ENCODE results near the gene TEX13A. TPM values are rescaled to one million over a fixed set of nuclear protein-coding genes. Genes with fewer than 3 reads are reported as not detected.

The TEX13A gene
- polyA plus RNA-seq, 2 of the 4 experiments (the other 2 are of a cell fraction), result not detected

GRCh38 chrX:105211066-105211575 lies 9.4 kb downstream of the TEX13A start (continued):
- no peak for TF ChIP-seq CTCF (IDR thresholded peaks at IDR 0.05)
- TF ChIP-seq SMC3 (IDR thresholded peaks at IDR 0.05), result no peak
- TF ChIP-seq PHF8 (IDR thresholded peaks at IDR 0.05; ENCODE audit: borderline replicate concordance, low read depth), result no peak
- TF ChIP-seq NPAS2 (CRISPR knock-in tag; IDR thresholded peaks at IDR 0.05; ENCODE audit: borderline replicate concordance), result no peak
- TF ChIP-seq EP300 (IDR thresholded peaks at IDR 0.05), result no peak
- TF ChIP-seq FOSL2 (IDR thresholded peaks at IDR 0.05), result no peak
- TF ChIP-seq FOSL2 (CRISPR knock-in tag; IDR thresholded peaks at IDR 0.05), result no peak
- no peak for TF ChIP-seq ZFP36 (IDR thresholded peaks at IDR 0.05; ENCODE audit: borderline replicate concordance, partially characterized antibody)
- TF ChIP-seq ZC3H11A (IDR thresholded peaks at IDR 0.05), result no peak
- TF ChIP-seq GATA3 (IDR thresholded peaks at IDR 0.05; ENCODE audit: borderline replicate concordance), result no peak
- no peak for TF ChIP-seq MAX (IDR thresholded peaks at IDR 0.05)
- TF ChIP-seq EHMT2 (IDR thresholded peaks at IDR 0.05; ENCODE audit: low read depth), result no peak
- no peak for TF ChIP-seq BHLHE40 (IDR thresholded peaks at IDR 0.05; ENCODE audit: low read depth, low read length)

- ATAC-seq, result 0 out of 6 replicates have a peak, but pooled peaks of 1 of the 2 experiments have one; percentile 38
- H3K4me2 ChIP-seq, result no peak overlapping the region
- CTCF ChIA-PET, result no interaction called here
These were observed 10.2 kb downstream of the TEX13A start for GRCh38 chrX:105210258-105210657.

More at GRCh38 chrX:105210258-105210657, 10.2 kb downstream of the TEX13A start:
- POLR2A ChIA-PET, result no interaction called here
- TF ChIP-seq KDM5A (IDR thresholded peaks at IDR 0.05) (no peak), HMGXB4 (CRISPR knock-in tag; IDR thresholded peaks at IDR 0.05; ENCODE audit: borderline replicate concordance) (no peak), KDM1A (IDR thresholded peaks at IDR 0.05; ENCODE audit: low read depth) (no peak), BHLHE40 (IDR thresholded peaks at IDR 0.05; ENCODE audit: low read depth, low read length) (no peak), ESRRA (IDR thresholded peaks at IDR 0.05; ENCODE audit: borderline replicate concordance, low read length) (no peak), RCOR1 (IDR thresholded peaks at IDR 0.05; ENCODE audit: low read depth, low read length) (no peak), NR3C1 (IDR thresholded peaks at IDR 0.05) (no peak), SREBF2 (IDR thresholded peaks at IDR 0.05) (no peak), HEYL (CRISPR knock-in tag; IDR thresholded peaks at IDR 0.05) (no peak), REST (IDR thresholded peaks at IDR 0.05) (no peak), EHF (CRISPR knock-in tag; IDR thresholded peaks at IDR 0.05) (no peak), POLR2AphosphoS2 (conservative IDR thresholded peaks at IDR 0.05; ENCODE audit: low read length) (no peak), ELK1 (IDR thresholded peaks at IDR 0.05; ENCODE audit: low read depth, low read length) (no peak), MAX (IDR thresholded peaks at IDR 0.05) (no peak)
- Histone ChIP-seq H3K4me3 (no peak overlapping the region), H3K4me1 (no peaks in the 10 kb centered on the region), H3K9me3 (no peaks in the 10 kb centered on the region), H3K27ac (no peak overlapping the region)
- 0% methylated on average over 2 of the region's 2 CpGs for WGBS (ENCODE audit: missing lambda C conversion rate)
- FAIRE-seq (no peak), DNase-seq (ENCODE audit: low read depth in 1 of 2, low spot score in 1 of 2) (no peak)

All from A549 (cell line).